SK-N-SH (cell line): ENCODE results near the gene RBBP9. TPM values are rescaled to one million over a fixed set of nuclear protein-coding genes. Genes with fewer than 3 reads are reported as not detected.
A peak's percentile ranks its signal among the peaks of the same experiment; 100 is the strongest.

ENCODE experiments used
- CTCF ChIA-PET: fragments of 300-600, 350-600 bp; formaldehyde crosslinking; extraction: SDS; loops from one replicate; lab custom pipeline; 2021; lab: Yijun Ruan, JAX
- POLR2A ChIA-PET: fragments of 350-600 bp; sonication (Branson Sonifier 250); formaldehyde crosslinking; extraction: SDS; loops from one replicate; lab custom pipeline; 2020; ENCODE audit warnings: antibody characterized with exemption, inconsistent platforms; lab: Yijun Ruan, JAX
- DNase-seq: peaks from one replicate; pipeline ENCODE4 v3.0.0; 2012
- H2AFZ ChIP-seq: fragments of 200-600 bp; sonication (generic); 2 replicates; pipeline ENCODE4 v1.8.1; 2016; ENCODE audit warnings: antibody characterized with exemption, mild to moderate bottlenecking, low read depth
- H3F3A ChIP-seq: fragments of 200-600 bp; sonication (generic); replicated peaks from 2 replicates; pipeline ENCODE3; 2016; ENCODE audit warnings: antibody characterized with exemption, mild to moderate bottlenecking; ENCODE audit not compliant: insufficient read depth
- H3K27ac ChIP-seq, 2 experiments: fragments of 200-500 bp in 1 of 2; fragments of 200-600 bp in 1 of 2; sonication (Bioruptor generic) in 1 of 2; sonication (generic), shearing (Covaris generic) in 1 of 2; 2 replicates each; pipeline versions ENCODE4 v1.5.1 to v1.6.1; 2014 to 2016; ENCODE audit warnings: low read depth in 2 of 2, inconsistent platforms in 1 of 2, low read length in 1 of 2, mild to moderate bottlenecking in 1 of 2, mixed read lengths in 1 of 2
- H3K27me3 ChIP-seq: fragments of 200-600 bp; sonication (generic), shearing (Covaris generic); 2 replicates; pipeline ENCODE4 v1.6.1; 2016; ENCODE audit warnings: mixed run types; ENCODE audit not compliant: insufficient read depth
- H3K36me3 ChIP-seq, 2 experiments: fragments of 200-500 bp in 1 of 2; fragments of 200-600 bp in 1 of 2; sonication (Bioruptor generic) in 1 of 2; sonication (generic) in 1 of 2; replicated peaks in 1 of 2; 2 replicates each; pipeline versions ENCODE3 to v1.5.1; 2014 to 2016; ENCODE audit warnings: low read length in 1 of 2, mild to moderate bottlenecking in 1 of 2; ENCODE audit not compliant: insufficient read depth in 2 of 2, control insufficient read depth in 1 of 2
- H3K4me1 ChIP-seq, 2 experiments: fragments of 200-500 bp in 1 of 2; fragments of 200-600 bp in 1 of 2; sonication (Bioruptor generic) in 1 of 2; sonication (generic), shearing (Covaris generic) in 1 of 2; 2 replicates each; pipeline versions ENCODE4 v1.5.1 to v1.6.1; 2014 to 2016; ENCODE audit warnings: low read depth in 1 of 2, low read length in 1 of 2, mixed run types in 1 of 2; ENCODE audit not compliant: insufficient read depth in 2 of 2, control insufficient read depth in 1 of 2
- H3K4me2 ChIP-seq: fragments of 200-600 bp; sonication (generic), shearing (Covaris generic); 2 replicates; pipeline ENCODE4 v1.6.1; 2017; ENCODE audit warnings: mixed run types
- H3K4me3 ChIP-seq, 2 experiments: fragments of 200-500 bp in 1 of 2; fragments of 200-600 bp in 1 of 2; sonication (Bioruptor generic) in 1 of 2; sonication (generic), shearing (Covaris generic) in 1 of 2; 2 replicates each; pipeline versions ENCODE4 v1.5.1 to v1.8.1; 2014 to 2016; ENCODE audit warnings: low read depth in 2 of 2, inconsistent platforms in 1 of 2, low read length in 1 of 2, mild to moderate bottlenecking in 1 of 2, mixed read lengths in 1 of 2, moderate library complexity in 1 of 2
- H3K79me2 ChIP-seq: fragments of 200-600 bp; sonication (generic); 2 replicates; pipeline ENCODE4 v1.8.1; 2017; ENCODE audit warnings: mild to moderate bottlenecking; ENCODE audit not compliant: insufficient read depth
- H3K9ac ChIP-seq: fragments of 200-600 bp; sonication (generic); 2 replicates; pipeline ENCODE4 v1.6.1; 2017; ENCODE audit warnings: mixed run types
- H3K9me2 ChIP-seq: fragments of 200-600 bp; sonication (generic); 2 replicates; pipeline ENCODE4 v1.6.1; 2017; ENCODE audit warnings: mixed run types
- H3K9me3 ChIP-seq: fragments of 200-600 bp; sonication (generic); 2 replicates; pipeline ENCODE4 v1.6.1; 2017; ENCODE audit warnings: mixed run types, mild to moderate bottlenecking, moderate library complexity
- H4K20me1 ChIP-seq: fragments of 200-600 bp; sonication (generic); 2 replicates; pipeline ENCODE4 v1.6.1; 2017; ENCODE audit warnings: mild to moderate bottlenecking, mixed run types; ENCODE audit not compliant: insufficient read depth
- CHD2 ChIP-seq: fragments of 150-350 bp; IDR thresholded peaks from 2 replicates; pipeline ENCODE4 v1.6.1; 2018; ENCODE audit warnings: low read length; ENCODE audit not compliant: partially characterized antibody
- ELF1 ChIP-seq: IDR thresholded peaks from 2 replicates; pipeline ENCODE4 v1.4.0; 2012
- EP300 ChIP-seq, 2 experiments: IDR thresholded peaks; 2 replicates each; pipeline versions ENCODE4 v1.4.0 to v1.6.1; 2012; ENCODE audit warnings: borderline replicate concordance in 1 of 2, low read depth in 1 of 2, low read length in 1 of 2
- GABPA ChIP-seq: IDR thresholded peaks from 2 replicates; pipeline ENCODE4 v1.4.0; 2012; ENCODE audit warnings: low read depth, mild to moderate bottlenecking
- GATA2 ChIP-seq: sonication (generic); formaldehyde crosslinking; IDR thresholded peaks from 2 replicates; pipeline ENCODE4 v1.5.0; 2020; ENCODE audit warnings: mild to moderate bottlenecking, missing genetic modification reagents
- JUND ChIP-seq: IDR thresholded peaks from 2 replicates; pipeline ENCODE4 v1.4.0; 2012
- MXI1 ChIP-seq: IDR thresholded peaks from 2 replicates; pipeline ENCODE4 v1.6.1; 2012; ENCODE audit warnings: mild to moderate bottlenecking, low read depth, low read length, improper control_type of control experiment
- NFIC ChIP-seq: IDR thresholded peaks from 2 replicates; pipeline ENCODE4 v1.4.0; 2012; ENCODE audit warnings: borderline replicate concordance
- POLR2AphosphoS5 ChIP-seq: IDR thresholded peaks from 2 replicates; pipeline ENCODE4 v1.6.1; 2012; ENCODE audit warnings: low read depth, low read length
- RAD21 ChIP-seq: IDR thresholded peaks from 2 replicates; pipeline ENCODE4 v1.6.1; 2012; ENCODE audit warnings: mild to moderate bottlenecking, low read length
- SIN3A ChIP-seq: IDR thresholded peaks from 2 replicates; pipeline ENCODE4 v1.6.1; 2012; ENCODE audit warnings: low read depth, mild to moderate bottlenecking, low read length, moderate library complexity, borderline replicate concordance
- TAF1 ChIP-seq: IDR thresholded peaks from 2 replicates; pipeline ENCODE4 v1.6.1; 2012; ENCODE audit warnings: low read depth, mild to moderate bottlenecking, low read length, moderate library complexity, borderline replicate concordance
- TCF12 ChIP-seq: IDR thresholded peaks from 2 replicates; pipeline ENCODE4 v1.4.0; 2012
- USF2 ChIP-seq: fragments of 150-350 bp; IDR thresholded peaks from 2 replicates; pipeline ENCODE4 v1.6.1; 2017; ENCODE audit warnings: antibody characterized with exemption, low read length, low read depth, borderline replicate concordance
- YY1 ChIP-seq: IDR thresholded peaks from 2 replicates; pipeline ENCODE4 v1.4.0; 2012; ENCODE audit warnings: low read depth, mild to moderate bottlenecking
- WGBS: methylation state at CpG from one replicate; pipeline ENCODE4 v1.1.6; 2017; ENCODE audit warnings: low lambda C conversion rate; 5-methylcytosine and 5-hydroxymethylcytosine counted together
- polyA plus RNA-seq, 3 experiments: library from polyadenylated mRNA; depleted of rRNA; stranded (reverse); fragments of >200 nt; gene quantifications; 2 replicates each; pipeline ENCODE4 v1.2.3, GENCODE V29; 2012

RBBP9 gene
- polyA plus RNA-seq, 1 of the 3 experiments (the other 2 are of a cell fraction), result 7.5 TPM

- TF ChIP-seq USF2, result no peak
Measured at GRCh38 chr20:18477218-18477617, 19.8 kb downstream of the RBBP9 start (continued).

- Histone ChIP-seq H4K20me1 (no peaks in the 10 kb centered on the region), H3K4me2 (peak within 1 kb of the TSS; percentile 84), H3K27me3 (no peaks in the 10 kb centered on the region), H3K9me2 (no peaks in the 10 kb centered on the region), H3K9me3 (no peaks in the 10 kb centered on the region), H3K4me1 (peaks cover 0 to 7% of the 10 kb centered on the region in 2 experiments; a peak in 2 of 4 replicates), H3K36me3 (peaks cover 13 to 18% of the 10 kb centered on the region in 2 experiments), H3K4me3 (peak within 1 kb of the TSS; percentile 94), H3K79me2 (peaks cover 39% of the 10 kb centered on the region), H3K27ac (peak within 1 kb of the TSS; percentile 96), H2AFZ (peak within 1 kb of the TSS; percentile 85), H3K9ac (peak within 1 kb of the TSS; percentile 90), H3F3A (no peaks in the 10 kb centered on the region)
- TF ChIP-seq MXI1 (peak; percentile 68; the same call in 1 of the 2 replicates), GABPA (peak; percentile 36), CHD2 (peak; percentile 52), EP300 (IDR thresholded peaks at IDR 0.05; ENCODE audit: borderline replicate concordance in 1 of 2, low read depth in 1 of 2, low read length in 1 of 2) (0 out of 4 replicates have a peak, but pooled peaks of 1 of the 2 experiments have one; percentile 7), TCF12 (0 out of 2 replicates have a peak, but pooled peaks have one; percentile 32), YY1 (peak; percentile 48; the same call in 1 of the 2 replicates), TAF1 (peak; percentile 55; the same call in 1 of the 2 replicates), ELF1 (peak; percentile 27; the same call in 1 of the 2 replicates), POLR2AphosphoS5 (peak; percentile 70), GATA2 (CRISPR knock-in tag) (no peak), SIN3A (peak; percentile 70; the same call in 1 of the 2 replicates), RAD21 (no peak), JUND (no peak), NFIC (no peak)
- CTCF ChIA-PET, result interaction anchor here (1.0 to 1.9 kb wide), 4 partner anchors 8 to 54 kb away, joined by 3 to 4 read pairs (median 3); no protein-coding TSS in a partner anchor
- WGBS, result under 1% methylated on average over 32 of the region's 57 CpGs
- DNase-seq, result peak; percentile 95
- POLR2A ChIA-PET, result interaction anchor here (0.6 to 2.0 kb wide), 12 partner anchors 8 to 1585 kb away, joined by 3 to 18 read pairs (median 4); partner anchors contain the start of genes CFAP61, CRNKL1, KAT14 and PET117
Measured at GRCh38 chr20:18466894-18467730, 29.9 kb downstream of the RBBP9 start, which contains the start of the genes DZANK1 and POLR3F. Gene DZANK1, minus strand, starts transcription at chr20:18467030. Its CDS starts 1,672 bp downstream, at chr20:18465358. Gene POLR3F, plus strand, starts transcription at chr20:18467390. Its CDS starts 117 bp downstream, at chr20:18467507.
